ENCODE results near the gene SLC27A2. TPM values are rescaled to one million over a fixed set of nuclear protein-coding genes. Genes with fewer than 3 reads are reported as not detected.

Gene SLC27A2
- total RNA-seq, 2 donors from 2014 or later: not detected

DNA sequence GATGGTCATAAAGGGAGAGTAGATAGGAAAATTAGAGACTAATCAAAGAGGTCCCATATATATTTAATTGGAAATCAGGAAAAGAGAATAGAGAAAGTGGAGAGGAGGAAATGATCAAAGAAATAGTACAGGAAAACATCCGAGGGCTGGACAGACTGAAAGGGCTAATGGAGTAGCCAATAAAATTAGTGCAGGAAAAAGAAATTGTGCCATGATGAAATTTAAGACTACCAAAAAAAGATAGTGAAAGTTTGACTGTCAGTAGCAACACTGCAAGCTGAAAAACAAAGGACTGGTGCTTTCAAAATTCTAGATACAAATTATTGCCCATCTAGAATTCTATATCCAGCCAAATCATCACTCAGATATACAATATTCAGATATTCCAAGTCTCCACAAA is 36.3 kb downstream of the SLC27A2 start:
- Histone ChIP-seq H3K4me3 (no peak overlapping the region), H3K4me1 (no peaks in the 10 kb centered on the region), H3K9me3 (peaks cover 0 to under 1% of the 10 kb centered on the region in 2 donors), H3K27me3 (no peaks in the 10 kb centered on the region), H3K27ac (no peak overlapping the region), H3K36me3 (no peaks in the 10 kb centered on the region)
- no peak for DNase-seq (ENCODE audit: low spot score)
- no peak for TF ChIP-seq CTCF (IDR thresholded peaks at IDR 0.05)

- Histone ChIP-seq H3K27me3 (no peaks in the 10 kb centered on the region), H3K36me3 (no peaks in the 10 kb centered on the region), H3K4me1 (no peaks in the 10 kb centered on the region), H3K9me3 (no peaks in the 10 kb centered on the region), H3K4me3 (no peak overlapping the region), H3K27ac (no peak overlapping the region)
- TF ChIP-seq CTCF (IDR thresholded peaks at IDR 0.05): no peak
- no peak for DNase-seq (ENCODE audit: low spot score)
Observed at GRCh38 chr15:50218691-50219090, 36.7 kb downstream of the SLC27A2 start.

- no peak for TF ChIP-seq CTCF (IDR thresholded peaks at IDR 0.05)
- Histone ChIP-seq H3K27me3 (no peaks in the 10 kb centered on the region), H3K27ac (no peak overlapping the region)
Observed at GRCh38 chr15:50219820-50220219, 37.8 kb downstream of the SLC27A2 start.

DNA sequence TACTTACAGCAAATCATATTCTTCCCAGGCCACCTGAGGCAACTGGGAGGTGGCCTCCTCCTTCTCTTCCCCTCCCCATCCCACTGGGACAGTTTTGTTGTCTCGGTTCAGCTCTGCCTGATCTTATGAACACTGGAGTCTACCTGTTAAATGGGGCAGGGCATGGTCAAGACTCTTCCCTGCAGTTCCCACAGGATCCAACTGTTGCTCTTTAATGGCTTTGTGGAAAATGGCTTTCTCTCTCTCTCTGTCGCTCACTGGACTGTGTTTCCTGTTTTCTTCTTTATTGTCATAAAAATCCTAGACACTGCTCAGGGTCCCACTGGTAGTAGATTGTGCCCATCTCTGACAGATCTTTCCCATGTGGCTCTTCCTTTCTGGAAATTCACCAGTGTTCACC is 40.2 kb downstream of the SLC27A2 start:
- TF ChIP-seq CTCF (IDR thresholded peaks at IDR 0.05): no peak
- no peak overlapping the region for H3K4me3 ChIP-seq
- H3K27me3 ChIP-seq: no peaks in the 10 kb centered on the region
- H3K36me3 ChIP-seq: no peaks in the 10 kb centered on the region
- no peaks in the 10 kb centered on the region for H3K9me3 ChIP-seq
- no peak overlapping the region for H3K27ac ChIP-seq
- H3K4me1 ChIP-seq: no peaks in the 10 kb centered on the region
- DNase-seq (ENCODE audit: low spot score): no peak

More at GRCh38 chr15:50219820-50220219, 37.8 kb downstream of the SLC27A2 start:
- no peaks in the 10 kb centered on the region for H3K36me3 ChIP-seq
- H3K9me3 ChIP-seq: no peaks in the 10 kb centered on the region
- H3K4me3 ChIP-seq: no peak overlapping the region
- no peaks in the 10 kb centered on the region for H3K4me1 ChIP-seq
- DNase-seq (ENCODE audit: low spot score): no peak

DNA sequence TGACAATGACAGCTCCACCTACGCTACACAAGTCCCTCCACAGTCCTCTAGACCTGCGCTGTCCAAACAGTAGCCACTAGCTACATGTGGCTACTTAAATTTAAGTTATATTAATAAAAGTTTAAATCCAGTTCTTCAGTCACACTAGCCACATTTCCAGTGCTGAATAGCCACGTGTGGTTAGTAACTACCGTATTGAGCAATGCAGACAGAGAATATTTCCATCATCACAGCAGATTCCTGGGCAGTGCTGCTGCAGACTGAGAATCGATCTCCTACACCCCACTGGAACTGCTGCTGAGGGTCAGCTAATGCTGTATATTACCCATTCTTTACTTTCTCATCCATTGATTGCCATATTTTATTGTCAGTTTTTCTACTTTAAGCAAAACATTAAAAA is 42.6 kb downstream of the SLC27A2 start:
- Histone ChIP-seq H3K9me3 (no peaks in the 10 kb centered on the region), H3K27ac (no peak overlapping the region), H3K4me1 (no peaks in the 10 kb centered on the region), H3K27me3 (no peaks in the 10 kb centered on the region), H3K36me3 (no peaks in the 10 kb centered on the region), H3K4me3 (no peak overlapping the region)
- no peak for DNase-seq (ENCODE audit: low spot score)
- TF ChIP-seq CTCF (IDR thresholded peaks at IDR 0.05): no peak

DNA sequence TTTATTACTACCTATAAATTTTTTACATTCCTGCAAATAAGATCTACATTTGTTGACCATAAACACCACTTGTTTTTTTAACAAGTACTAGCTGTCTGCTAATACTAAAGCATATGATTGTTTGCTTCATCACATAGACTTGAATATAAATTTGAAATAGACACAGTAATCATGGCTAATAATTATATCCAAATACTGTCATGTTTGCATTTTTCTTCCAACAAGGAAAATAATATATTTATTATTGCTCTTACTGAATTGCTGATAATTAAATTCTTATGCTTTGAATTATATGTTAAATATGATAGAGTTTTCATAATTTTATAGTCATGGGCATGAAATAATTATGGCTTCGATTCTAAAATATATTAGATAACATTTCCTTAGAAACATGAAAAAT is 43.1 kb downstream of the SLC27A2 start:
- H3K4me1 ChIP-seq: no peaks in the 10 kb centered on the region
- no peak overlapping the region for H3K4me3 ChIP-seq
- no peaks in the 10 kb centered on the region for H3K36me3 ChIP-seq
- no peaks in the 10 kb centered on the region for H3K27me3 ChIP-seq
- H3K9me3 ChIP-seq: no peaks in the 10 kb centered on the region
- no peak for TF ChIP-seq CTCF (IDR thresholded peaks at IDR 0.05)
- H3K27ac ChIP-seq: no peak overlapping the region
- no peak for DNase-seq (ENCODE audit: low spot score)

Data from right atrium auricular region (tissue), 2 donors.